WTC11 (cell line): ENCODE measurements around the gene INTS11.

Experiments
- ESRRA ChIP-seq: sonication (generic); formaldehyde crosslinking; IDR thresholded peaks from 2 replicates; pipeline ENCODE4 v1.8.1; 2022; ENCODE audit warnings: mild to moderate bottlenecking, missing genetic modification reagents, borderline replicate concordance
- FOXK1 ChIP-seq: sonication (generic); formaldehyde crosslinking; IDR thresholded peaks from 2 replicates; pipeline ENCODE4 v1.8.0; 2022; ENCODE audit warnings: mild to moderate bottlenecking, moderate library complexity, missing genetic modification reagents
- JUN ChIP-seq: sonication (generic); formaldehyde crosslinking; IDR thresholded peaks from 2 replicates; pipeline ENCODE4 v1.8.0; 2023; ENCODE audit warnings: mild to moderate bottlenecking, missing genetic modification reagents
- KAT7 ChIP-seq: sonication (generic); formaldehyde crosslinking; IDR thresholded peaks from 2 replicates; pipeline ENCODE4 v1.8.1; 2023; ENCODE audit warnings: missing genetic modification reagents, mild to moderate bottlenecking, borderline replicate concordance
- NR1H2 ChIP-seq: sonication (generic); formaldehyde crosslinking; IDR thresholded peaks from 2 replicates; pipeline ENCODE4 v1.9.0; 2021; ENCODE audit warnings: mild to moderate bottlenecking, moderate library complexity, missing genetic modification reagents
- ZBTB21 ChIP-seq: sonication (generic); formaldehyde crosslinking; IDR thresholded peaks from 2 replicates; pipeline ENCODE4 v1.8.1; 2023; ENCODE audit warnings: mild to moderate bottlenecking, missing genetic modification reagents, borderline replicate concordance
- TF ChIP-seq, protein P1 (sequence below): fragments of 200-600 bp; IDR thresholded peaks from 2 replicates; pipeline ENCODE4 v1.8.0; 2022; ENCODE audit warnings: antibody characterized with exemption
- TF ChIP-seq, protein P2 (sequence below): fragments of 250-450 bp; sonication (Bioruptor Pico); IDR thresholded peaks from 2 replicates; pipeline ENCODE4 v1.9.0; 2021; ENCODE audit warnings: moderate library complexity, mild to moderate bottlenecking, inconsistent platforms, borderline replicate concordance
- TF ChIP-seq, protein P3 (sequence below): sonication (generic); formaldehyde crosslinking; IDR thresholded peaks from 2 replicates; pipeline ENCODE4 v1.8.1; 2023; ENCODE audit warnings: mild to moderate bottlenecking, missing genetic modification reagents
- TF ChIP-seq, protein P4 (sequence below): sonication (generic); formaldehyde crosslinking; IDR thresholded peaks from 2 replicates; pipeline ENCODE4 v1.8.0; 2022; ENCODE audit warnings: mild to moderate bottlenecking, missing genetic modification reagents
- TF ChIP-seq, protein P5 (sequence below): sonication (generic); formaldehyde crosslinking; IDR thresholded peaks from 2 replicates; pipeline ENCODE4 v1.8.0; 2022; ENCODE audit warnings: missing genetic modification reagents

DNA sequence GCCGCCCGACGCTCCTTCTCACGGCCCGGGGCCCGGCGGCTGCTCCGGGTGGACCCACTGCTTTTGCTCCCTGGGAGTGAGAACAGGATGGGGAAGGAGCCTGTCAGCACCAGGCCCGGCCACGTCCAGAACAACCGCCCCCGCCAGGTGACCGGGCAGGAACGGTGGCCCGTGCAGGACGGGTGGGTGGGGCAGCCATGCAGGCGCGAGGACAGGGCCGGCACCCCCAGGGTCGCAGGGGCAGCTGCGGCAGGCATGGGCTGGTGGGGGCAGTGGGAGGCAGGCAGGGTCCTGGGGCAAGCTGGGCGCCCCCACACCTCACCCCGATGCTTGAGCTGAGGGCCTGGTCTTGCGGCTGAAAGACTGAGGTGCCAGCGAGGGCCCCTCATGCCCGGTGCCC is 12.0 kb upstream of the INTS11 start:
- TF ChIP-seq, protein P1, sequence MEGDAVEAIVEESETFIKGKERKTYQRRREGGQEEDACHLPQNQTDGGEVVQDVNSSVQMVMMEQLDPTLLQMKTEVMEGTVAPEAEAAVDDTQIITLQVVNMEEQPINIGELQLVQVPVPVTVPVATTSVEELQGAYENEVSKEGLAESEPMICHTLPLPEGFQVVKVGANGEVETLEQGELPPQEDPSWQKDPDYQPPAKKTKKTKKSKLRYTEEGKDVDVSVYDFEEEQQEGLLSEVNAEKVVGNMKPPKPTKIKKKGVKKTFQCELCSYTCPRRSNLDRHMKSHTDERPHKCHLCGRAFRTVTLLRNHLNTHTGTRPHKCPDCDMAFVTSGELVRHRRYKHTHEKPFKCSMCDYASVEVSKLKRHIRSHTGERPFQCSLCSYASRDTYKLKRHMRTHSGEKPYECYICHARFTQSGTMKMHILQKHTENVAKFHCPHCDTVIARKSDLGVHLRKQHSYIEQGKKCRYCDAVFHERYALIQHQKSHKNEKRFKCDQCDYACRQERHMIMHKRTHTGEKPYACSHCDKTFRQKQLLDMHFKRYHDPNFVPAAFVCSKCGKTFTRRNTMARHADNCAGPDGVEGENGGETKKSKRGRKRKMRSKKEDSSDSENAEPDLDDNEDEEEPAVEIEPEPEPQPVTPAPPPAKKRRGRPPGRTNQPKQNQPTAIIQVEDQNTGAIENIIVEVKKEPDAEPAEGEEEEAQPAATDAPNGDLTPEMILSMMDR: no peak
- TF ChIP-seq, protein P2, sequence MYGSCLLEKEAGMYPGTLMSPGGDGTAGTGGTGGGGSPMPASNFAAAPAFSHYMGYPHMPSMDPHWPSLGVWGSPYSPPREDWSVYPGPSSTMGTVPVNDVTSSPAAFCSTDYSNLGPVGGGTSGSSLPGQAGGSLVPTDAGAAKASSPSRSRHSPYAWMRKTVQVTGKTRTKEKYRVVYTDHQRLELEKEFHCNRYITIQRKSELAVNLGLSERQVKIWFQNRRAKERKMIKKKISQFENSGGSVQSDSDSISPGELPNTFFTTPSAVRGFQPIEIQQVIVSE (CRISPR knock-in tag): no peak
- TF ChIP-seq, protein P3, sequence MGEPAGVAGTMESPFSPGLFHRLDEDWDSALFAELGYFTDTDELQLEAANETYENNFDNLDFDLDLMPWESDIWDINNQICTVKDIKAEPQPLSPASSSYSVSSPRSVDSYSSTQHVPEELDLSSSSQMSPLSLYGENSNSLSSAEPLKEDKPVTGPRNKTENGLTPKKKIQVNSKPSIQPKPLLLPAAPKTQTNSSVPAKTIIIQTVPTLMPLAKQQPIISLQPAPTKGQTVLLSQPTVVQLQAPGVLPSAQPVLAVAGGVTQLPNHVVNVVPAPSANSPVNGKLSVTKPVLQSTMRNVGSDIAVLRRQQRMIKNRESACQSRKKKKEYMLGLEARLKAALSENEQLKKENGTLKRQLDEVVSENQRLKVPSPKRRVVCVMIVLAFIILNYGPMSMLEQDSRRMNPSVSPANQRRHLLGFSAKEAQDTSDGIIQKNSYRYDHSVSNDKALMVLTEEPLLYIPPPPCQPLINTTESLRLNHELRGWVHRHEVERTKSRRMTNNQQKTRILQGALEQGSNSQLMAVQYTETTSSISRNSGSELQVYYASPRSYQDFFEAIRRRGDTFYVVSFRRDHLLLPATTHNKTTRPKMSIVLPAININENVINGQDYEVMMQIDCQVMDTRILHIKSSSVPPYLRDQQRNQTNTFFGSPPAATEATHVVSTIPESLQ (CRISPR knock-in tag): no peak
- TF ChIP-seq ZBTB21 (no peak), FOXK1 (CRISPR knock-in tag) (no peak), JUN (CRISPR knock-in tag) (no peak), KAT7 (CRISPR knock-in tag) (no peak), ESRRA (no peak), NR1H2 (CRISPR knock-in tag) (no peak)
- TF ChIP-seq, protein P4, sequence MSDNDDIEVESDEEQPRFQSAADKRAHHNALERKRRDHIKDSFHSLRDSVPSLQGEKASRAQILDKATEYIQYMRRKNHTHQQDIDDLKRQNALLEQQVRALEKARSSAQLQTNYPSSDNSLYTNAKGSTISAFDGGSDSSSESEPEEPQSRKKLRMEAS (CRISPR knock-in tag): no peak
- TF ChIP-seq, protein P5, sequence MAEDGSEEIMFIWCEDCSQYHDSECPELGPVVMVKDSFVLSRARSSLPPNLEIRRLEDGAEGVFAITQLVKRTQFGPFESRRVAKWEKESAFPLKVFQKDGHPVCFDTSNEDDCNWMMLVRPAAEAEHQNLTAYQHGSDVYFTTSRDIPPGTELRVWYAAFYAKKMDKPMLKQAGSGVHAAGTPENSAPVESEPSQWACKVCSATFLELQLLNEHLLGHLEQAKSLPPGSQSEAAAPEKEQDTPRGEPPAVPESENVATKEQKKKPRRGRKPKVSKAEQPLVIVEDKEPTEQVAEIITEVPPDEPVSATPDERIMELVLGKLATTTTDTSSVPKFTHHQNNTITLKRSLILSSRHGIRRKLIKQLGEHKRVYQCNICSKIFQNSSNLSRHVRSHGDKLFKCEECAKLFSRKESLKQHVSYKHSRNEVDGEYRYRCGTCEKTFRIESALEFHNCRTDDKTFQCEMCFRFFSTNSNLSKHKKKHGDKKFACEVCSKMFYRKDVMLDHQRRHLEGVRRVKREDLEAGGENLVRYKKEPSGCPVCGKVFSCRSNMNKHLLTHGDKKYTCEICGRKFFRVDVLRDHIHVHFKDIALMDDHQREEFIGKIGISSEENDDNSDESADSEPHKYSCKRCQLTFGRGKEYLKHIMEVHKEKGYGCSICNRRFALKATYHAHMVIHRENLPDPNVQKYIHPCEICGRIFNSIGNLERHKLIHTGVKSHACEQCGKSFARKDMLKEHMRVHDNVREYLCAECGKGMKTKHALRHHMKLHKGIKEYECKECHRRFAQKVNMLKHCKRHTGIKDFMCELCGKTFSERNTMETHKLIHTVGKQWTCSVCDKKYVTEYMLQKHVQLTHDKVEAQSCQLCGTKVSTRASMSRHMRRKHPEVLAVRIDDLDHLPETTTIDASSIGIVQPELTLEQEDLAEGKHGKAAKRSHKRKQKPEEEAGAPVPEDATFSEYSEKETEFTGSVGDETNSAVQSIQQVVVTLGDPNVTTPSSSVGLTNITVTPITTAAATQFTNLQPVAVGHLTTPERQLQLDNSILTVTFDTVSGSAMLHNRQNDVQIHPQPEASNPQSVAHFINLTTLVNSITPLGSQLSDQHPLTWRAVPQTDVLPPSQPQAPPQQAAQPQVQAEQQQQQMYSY: no peak
